NCI-H2196 treated with DMSO at 0.1 percent for 48 hours (cell line): Measurements from ENCODE around the gene OTULINL.

Source experiments
- DNase-seq: peaks from one replicate; lab custom pipeline; 2025; ENCODE audit not compliant: unreplicated experiment; lab: John Stamatoyannopoulos, UW

Gene OTULINL

GRCh38 chr5:14576206-14576605 is 5.4 kb upstream of the OTULINL start:
- no peak for DNase-seq

- DNase-seq: no peak
Measured at GRCh38 chr5:14577079-14577725, 4.4 kb upstream of the OTULINL start.

DNA sequence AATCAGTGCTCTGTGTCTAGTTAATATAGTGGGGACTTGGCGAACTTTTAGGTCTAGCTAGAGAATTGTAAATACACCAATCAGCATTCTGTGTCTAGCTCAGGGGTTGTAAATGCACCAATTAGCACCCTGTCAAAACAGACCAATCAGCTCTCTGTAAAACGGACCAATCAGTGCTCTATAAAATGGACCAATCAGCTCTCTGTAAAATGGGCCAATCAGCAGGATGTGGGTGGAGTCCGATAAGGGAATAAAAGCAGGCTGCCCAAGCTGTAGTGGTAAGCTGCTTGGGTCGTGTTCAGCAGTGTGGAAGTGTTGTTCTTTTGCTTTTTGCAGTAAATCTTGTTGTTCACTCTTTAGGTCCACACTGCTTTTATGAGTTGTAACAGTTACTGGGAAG is 3.6 kb upstream of the OTULINL start:
- no peak for DNase-seq

- DNase-seq: no peak
Measured at GRCh38 chr5:14579246-14579645, 2.3 kb upstream of the OTULINL start.

GRCh38 chr5:14579731-14580397 is 1.7 kb upstream of the OTULINL start:
- DNase-seq: no peak

DNA sequence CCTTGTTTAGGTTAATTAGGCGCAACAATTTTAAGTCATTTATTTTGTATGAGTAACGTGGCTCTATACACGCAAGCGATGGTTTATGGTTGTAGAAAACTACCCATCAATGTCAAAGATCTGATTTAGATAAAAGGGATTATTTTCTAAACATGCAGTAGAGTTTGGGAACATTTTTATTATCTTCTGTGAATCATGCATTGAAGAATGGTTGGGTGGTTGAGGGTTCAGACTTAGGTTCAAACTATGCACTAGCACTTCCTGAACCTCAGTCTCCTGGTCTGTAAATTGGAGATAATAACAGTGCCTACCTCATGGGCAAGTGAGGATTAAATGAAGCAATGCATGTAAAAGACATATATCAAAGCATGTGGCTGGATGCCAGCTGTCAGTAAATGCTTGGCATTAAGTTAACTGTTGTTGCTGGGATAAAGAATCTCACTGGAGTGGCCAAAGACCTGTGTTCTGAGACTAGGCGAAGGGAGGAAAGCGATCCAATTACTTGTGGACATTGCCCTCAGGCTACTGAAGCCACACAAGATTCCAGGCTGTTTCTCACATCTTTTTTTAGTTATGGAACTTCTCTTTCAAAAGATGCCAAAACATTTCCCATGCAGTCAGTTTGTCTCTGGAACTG is 1.1 kb upstream of the OTULINL start:
- no peak for DNase-seq

DNA sequence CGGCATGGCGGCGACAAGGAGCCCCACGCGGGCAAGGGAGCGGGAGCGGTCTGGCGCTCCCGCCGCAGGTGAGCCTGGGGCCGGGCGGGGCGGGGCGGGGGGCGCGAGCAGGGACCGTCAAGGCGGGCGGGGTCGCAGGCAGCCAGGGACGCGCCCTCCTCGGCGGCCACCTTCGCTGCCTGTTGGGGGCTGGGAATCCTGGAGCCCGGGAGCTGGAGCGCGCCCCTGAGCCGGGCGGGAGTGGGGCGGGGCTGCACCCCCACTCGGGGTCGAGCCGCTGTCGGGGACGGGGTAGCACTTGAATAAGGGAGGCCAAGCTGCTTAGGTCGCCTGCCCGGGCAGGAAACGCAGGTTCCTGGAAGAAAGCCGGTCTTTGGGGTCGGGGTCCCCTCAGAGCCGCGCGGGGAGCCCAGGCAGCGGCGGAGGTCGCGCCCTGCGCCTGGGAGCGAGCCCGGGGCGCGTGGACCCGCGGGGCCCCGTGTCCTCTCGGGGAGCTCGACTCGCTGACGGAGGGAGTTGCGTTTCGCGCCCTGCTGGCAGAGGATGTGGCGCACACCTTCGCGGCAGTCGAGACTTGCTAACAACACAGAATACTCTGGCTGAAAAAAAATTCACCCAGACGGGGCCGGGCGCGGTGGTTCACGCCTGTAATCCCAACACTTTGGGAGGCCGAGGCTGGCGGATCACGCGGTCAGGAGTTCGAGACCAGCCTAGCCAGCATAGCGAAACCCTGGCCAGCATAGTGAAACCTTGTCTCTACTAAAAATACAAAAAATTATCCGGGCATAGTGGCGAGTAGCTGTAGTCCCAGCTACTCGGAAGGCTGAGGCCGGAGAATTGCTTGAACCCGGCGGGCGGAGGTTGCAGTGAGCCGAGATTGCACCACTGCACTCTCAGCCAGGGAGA is 552 bp downstream of the OTULINL start:
- peak; percentile 17 for DNase-seq

- DNase-seq: no peak
Measured at GRCh38 chr5:14582797-14583137, 1.2 kb downstream of the OTULINL start.

- no peak for DNase-seq
Measured at GRCh38 chr5:14584848-14585247, 3.3 kb downstream of the OTULINL start.

DNA sequence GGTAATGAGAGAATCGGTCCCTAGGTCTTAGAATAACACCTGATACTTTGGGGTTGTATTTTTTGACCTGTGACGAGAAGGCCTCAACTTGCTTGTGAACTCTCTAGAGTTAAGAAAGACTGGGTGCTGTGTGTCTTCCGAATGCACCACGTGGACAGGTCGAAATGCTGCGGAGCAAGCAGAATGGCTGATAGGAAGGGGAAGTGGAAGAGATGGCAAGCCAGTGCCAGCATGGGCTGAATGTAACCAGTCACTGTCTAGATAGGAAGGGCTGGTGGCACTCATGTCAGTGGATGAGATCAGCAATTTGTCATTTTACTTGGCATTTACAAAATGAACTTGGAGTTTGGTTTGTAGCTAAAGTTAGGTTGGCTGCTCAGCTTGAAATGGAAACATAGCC is 5.6 kb downstream of the OTULINL start:
- no peak for DNase-seq

GRCh38 chr5:14588145-14588544 is 6.6 kb downstream of the OTULINL start:
- no peak for DNase-seq

- no peak for DNase-seq
Measured at GRCh38 chr5:14588758-14589543, 7.4 kb downstream of the OTULINL start.

- DNase-seq: no peak
Measured at GRCh38 chr5:14590949-14591348, 9.4 kb downstream of the OTULINL start.

- no peak for DNase-seq
Measured at GRCh38 chr5:14591548-14591947, 10.0 kb downstream of the OTULINL start.

DNA sequence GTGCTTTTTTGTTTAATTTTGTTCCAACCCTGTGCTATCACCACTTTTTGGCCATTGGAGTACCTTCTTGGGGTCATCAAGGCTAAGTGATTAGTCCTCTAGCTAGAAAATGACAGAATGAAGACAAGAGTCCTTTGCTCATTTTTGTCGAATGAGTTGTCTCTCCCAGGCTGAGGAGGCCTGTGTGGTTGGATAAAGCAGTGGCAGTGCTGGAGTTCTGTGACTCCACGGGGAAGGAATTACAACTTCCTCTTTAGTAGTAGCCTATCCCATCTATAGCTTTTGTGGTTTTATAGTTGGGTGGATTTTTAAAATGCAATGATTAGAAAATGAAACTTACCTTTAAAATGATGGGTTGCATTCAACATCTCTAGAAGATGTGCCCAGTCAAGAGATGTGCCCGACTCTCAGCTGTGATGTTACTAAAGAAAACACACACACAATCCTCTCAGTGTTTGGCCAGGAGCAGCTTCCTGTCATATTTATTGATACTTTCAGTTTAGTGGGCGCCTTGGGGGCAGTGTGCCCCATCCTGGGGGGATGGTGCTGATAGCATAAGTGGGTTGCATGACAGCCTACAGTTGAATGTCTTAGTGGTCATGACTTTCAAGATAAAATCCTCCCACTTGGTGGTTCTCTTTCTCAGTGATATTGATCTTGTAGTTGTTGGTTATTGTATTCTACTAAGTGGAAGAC is 11.9 kb downstream of the OTULINL start:
- no peak for DNase-seq

DNA sequence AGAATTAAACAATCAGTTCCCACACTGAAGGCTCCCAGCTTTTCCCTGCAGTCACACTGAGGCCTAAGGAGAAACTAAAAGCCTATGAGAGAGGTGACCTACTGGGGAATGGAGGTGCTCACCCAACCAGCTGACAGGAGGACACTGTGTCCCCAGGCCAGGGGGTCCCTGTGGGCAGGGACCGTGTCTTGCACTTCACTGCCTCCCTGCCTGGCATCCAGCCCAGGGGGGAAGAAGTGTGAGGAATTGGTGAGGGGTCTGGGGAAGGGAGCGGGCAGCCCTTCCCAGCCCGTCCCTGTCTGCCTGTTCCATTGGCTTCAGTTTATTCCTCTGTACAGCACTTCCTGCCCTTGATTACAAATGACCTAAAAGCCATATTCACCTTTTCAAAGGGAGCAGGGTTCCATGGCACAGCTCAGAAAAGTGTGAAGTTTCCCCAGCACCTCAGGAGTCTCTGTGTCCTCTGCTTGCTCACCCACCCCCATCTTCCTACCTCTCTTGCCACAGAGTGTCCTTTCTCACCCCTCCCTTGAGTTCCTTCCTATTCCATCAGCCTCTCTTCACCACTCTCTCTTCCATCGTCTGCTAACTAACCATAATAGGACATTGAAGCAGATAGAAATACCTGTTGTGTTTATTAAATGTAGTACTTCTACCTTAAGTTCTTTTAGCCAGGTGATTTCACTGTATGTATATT is 12.9 kb downstream of the OTULINL start:
- no peak for DNase-seq

DNA sequence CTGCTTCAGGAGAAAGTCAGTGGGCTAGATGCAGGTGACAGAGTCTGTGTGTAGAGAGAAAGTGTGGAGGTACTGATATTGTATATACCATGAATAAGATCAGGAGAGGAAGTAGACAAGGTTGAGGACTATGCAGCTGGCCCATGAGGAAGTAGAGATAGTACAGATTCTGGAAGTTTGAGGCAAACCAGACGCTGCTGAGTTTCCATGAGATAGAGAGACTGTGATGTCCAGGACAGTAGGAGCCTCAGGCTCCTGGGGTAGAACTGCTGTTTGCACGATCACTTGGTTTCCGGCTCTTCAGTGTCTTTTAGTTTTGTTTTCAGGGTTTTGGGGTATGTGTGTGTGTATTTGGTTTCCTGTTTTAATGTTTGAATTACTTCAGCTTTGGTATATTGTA is 13.6 kb downstream of the OTULINL start:
- no peak for DNase-seq

- no peak for DNase-seq
Measured at GRCh38 chr5:14595891-14596290, 14.3 kb downstream of the OTULINL start.

DNA sequence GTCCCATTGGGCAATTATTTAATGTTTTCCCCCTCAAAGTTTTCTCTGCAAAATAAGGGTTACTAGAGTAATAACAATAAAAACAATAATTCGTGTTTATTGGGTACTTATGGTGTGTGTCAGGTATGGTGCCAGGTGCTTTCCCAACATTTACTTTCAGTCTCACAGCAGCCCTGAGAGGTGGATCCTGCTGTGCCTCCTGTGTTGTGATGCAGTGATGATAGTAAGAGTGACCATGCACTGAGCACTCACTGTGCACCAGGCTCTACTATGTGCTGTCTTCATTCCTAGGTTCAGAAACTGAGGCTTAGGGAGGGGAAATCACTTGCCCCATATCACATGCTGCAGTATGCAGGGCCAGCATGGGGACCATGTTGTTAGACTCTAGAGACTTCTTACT is 15.5 kb downstream of the OTULINL start:
- no peak for DNase-seq

DNA sequence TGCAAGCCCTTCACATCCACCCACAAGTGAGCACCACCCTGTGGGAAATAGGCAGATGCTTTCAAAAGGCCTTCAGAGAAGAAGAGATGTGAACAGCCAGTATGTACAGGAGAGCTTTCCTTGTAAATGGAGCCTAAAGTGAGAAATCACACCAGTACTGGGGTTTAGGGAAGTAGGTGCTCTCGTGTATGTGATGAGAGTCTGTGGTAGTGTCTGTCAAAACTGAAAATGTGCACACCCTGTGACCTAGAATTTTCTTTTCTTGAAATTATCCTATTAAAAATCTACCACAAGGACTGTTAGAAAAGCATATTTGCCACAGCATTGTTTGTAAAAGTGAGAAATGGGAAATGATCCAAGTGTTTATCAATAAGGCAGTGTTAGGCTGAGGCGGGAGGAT is 16.6 kb downstream of the OTULINL start:
- DNase-seq: no peak
